HG02798 (cell line): ENCODE results near the gene TCIRG1.
"Not testable (repeated sequence)": the region's sequence is repeated elsewhere in the genome, so short reads cannot be mapped to it uniquely, and the experiment has no call there.

Experiments
- ATAC-seq: cut with Tn5 transposase; IDR thresholded peaks from one replicate; pipeline ENCODE4 v1.9.1; 2021; ENCODE audit warnings: mild to moderate bottlenecking; ENCODE audit not compliant: unreplicated experiment, poor library complexity

The TCIRG1 gene

DNA sequence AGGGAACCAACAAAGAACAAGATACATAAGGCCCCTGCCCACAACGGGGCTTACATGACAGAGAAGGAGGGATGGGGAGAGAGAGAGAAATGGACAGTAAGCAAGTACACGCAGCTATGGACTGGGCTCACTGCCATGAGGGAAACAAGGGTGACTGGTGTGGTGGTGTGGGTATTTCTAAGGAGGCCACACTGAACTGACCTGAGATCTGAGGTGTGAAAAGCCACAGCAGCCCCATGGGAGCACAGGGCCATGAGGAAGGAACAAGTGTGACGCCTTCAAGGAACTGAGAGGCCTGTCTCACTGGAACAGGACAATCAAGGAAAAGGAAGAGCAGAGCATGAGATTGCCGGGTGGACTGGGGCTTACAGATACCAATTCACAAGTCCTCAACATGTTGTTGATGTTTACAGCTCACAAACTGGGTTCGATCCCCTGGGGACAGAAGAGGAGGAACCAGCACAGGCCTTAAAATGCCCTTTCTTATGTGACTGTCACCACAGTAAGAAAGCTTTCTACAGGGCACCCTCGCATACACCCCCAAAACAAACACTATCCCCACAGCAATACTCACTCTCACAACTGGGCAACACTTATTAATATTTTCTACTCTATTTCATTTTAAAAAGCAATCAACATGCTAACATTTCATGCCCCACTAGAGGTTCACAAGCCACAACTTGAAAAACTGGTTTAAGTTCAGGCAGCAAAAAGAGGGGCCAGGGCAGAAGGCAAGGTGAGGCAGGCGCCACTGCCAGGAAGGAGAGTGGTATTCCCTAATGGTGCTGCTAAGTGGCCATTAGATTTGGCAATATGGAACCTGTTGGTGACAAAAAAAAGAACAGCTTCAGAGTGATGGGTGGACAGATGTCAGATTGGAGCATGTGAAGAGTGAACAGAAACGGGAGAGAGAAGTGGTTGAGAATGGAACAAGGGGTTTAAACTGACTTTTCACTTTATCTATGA is 39.1 kb downstream of the TCIRG1 start:
- ATAC-seq, result peak; percentile 63

DNA sequence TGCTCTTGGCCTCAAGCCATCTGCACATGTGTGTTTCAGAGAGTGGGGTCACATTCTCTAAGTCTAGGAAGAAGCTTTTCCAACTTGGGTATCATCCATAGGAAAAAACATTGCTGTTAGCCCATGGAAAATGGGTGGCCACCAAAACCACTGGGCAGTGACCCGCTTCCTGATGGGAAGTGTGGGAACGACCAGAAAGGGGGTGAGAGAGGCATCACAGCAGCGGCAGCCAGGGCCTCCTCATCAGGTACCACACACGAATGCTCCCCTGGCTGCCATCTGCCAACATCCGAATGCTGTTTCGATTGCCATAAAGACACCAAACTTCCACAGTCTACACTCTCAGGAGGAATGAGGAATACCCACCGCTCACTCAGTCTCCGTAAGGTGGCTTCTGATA is 42.0 kb downstream of the TCIRG1 start:
- no peak for ATAC-seq

DNA sequence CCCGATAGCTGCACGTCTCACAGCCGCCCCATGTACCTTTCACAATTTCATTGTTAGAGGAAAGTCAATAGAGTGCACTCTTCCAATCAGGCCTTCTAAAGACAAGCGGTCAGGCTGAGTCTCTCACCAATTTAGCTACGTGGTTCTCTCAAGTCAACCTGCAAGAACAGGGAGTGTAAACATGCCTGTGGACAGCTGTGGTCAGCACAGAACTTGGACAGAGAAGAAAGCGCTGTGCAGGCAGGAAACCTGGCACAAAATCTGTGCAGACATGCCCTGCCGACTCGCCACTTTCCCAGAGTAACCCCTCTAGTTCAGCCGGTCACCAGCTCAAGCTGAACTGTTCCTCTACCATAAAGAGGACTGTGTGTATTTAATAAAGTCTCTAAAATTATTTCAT is 42.9 kb downstream of the TCIRG1 start:
- ATAC-seq, result no peak

DNA sequence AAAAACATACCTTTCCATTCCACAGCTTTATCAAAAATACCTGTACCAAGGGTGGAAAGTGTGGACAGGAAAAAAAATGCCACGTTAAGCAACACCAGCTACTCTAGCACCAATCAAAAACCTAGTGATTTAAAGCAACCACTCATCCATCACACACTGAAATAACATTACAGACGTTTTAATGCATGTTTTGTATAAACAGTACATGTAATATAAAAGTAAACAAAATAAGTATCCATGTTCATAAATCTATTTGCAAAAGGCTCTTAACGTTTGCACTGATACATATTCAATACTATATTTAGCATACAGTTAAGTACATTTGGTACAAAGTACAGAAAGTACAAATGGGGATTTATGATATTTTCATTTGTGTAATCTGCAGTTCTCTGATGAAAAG is 43.7 kb downstream of the TCIRG1 start:
- ATAC-seq, result no peak

DNA sequence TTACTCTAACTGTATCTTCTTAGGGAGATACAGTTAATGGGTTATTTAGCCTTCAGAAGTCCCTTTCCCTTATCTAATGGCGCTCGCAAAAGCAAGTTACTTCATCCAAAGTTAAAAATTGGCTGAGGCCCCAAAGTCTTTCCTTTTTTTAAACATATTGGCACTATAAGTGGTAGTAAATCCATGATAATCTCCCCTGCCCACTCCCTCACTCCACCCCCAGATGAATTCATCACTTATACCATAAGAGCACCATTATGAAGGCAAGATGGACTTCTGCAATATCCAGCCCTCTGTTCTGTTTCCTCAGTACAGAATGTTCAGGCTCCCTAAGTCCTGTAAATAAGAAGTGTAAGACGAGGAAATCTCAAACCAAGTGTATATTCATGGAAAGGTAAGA is 44.7 kb downstream of the TCIRG1 start:
- no peak for ATAC-seq

DNA sequence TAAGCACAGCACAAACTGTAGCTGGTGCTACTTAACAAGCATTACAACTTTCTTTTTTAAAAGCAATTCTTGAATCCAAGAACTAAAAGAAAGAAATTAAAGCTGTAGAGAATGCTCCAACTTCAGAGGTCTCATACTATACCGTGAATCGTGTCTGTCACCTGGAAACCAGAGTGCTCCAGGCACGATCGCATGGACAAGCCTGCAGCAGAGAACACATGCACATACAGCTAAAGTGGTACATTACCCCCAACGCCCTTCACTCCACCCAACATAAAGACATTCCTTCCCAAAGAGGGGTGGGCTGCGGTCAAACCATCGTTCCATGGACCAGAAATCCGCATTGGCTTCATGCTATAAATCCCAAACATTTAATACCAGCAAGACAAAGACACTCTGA is 50.9 kb downstream of the TCIRG1 start:
- no peak for ATAC-seq

DNA sequence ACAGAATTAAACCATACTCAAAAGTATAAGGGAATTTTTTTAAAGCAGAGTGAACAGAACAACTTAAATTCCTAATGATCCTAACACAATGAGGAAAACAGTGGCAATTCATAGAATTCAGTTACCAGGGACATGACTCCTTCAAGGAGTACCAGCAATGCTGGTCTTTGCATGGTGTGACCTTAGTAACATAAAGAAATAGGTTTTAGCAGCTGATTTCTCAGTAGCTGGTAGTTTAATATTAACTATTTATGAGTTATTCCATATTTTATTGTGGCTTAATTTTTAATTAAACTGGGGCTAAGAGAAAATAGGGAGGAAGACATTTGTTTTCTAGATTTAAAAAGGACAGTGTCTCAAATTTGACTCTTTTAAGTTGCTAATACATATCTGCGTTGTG is 51.5 kb downstream of the TCIRG1 start:
- no peak for ATAC-seq

DNA sequence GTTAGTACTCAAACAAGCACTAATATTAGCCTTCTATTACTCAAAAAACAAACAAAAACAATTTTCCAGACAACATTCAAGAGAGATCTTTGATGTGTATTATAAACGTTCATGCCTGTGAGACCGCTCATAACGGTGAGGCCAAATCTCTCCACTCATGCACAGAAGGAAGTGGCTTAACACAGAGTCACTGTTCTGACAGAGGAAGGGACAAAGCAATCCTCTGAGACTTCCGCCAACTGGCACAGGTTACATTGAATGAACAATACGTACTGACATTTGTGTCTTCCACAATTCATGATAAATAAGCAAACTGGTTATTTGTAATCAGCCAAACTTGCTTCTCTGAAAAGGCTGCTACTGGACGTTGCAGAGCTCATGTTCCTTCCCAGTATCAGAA is 51.9 kb downstream of the TCIRG1 start:
- ATAC-seq, result no peak

DNA sequence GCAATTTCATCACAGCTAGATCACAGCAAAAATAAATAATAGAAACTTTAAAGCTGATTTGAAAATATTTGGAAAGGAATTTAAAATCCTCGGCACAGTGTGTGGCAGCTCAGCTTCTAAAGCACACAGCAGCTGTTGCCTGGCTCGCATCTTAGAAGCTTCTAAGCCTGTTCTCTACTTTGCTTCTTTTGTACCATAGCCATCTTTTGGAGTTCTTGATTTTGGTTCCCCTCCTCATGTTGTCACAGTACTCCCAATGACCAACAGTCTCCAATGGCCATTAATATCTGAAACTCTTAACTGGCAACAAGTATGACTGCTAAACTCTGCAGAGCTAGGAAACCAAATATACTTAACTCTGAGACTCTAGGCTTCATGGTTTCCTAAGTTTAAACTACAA is 53.6 kb downstream of the TCIRG1 start:
- no peak for ATAC-seq

DNA sequence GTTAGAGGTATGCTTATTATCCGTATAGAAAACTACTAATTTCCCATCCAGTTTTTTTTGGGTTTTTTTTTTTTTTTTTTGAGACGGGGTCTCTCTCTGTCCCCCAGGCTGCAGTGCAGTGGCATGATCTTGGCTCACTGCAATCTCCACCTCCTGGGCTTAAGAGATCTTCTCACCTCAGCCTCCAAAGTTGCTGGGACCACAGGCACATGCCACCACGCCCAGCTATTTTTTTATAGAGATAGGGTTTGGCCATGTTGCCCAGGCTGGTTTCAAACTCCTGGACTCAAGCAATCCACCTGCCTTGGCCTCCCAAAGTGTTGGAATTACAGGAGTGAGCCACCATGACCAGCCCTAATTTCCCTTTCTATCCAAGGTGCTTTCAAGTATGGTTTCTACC is 54.1 kb downstream of the TCIRG1 start:
- not testable (repeated sequence) for ATAC-seq

DNA sequence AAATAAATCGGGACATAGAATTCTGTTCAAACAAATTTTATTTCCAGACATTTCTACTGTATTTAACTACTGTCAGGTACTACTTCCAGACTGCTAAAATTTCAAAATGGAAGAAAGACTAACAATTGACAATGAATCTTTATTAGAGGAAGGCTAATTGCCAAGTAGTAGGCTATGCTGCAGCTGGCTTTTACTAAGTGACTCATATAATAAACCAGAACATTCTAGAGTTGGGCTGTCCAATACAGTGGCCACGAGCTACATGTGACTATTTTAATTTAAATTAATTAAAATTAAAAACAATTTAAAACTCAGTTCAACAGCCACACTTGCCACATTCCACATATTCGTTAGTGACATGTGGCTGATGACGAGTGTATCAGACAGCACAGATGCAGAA is 54.7 kb downstream of the TCIRG1 start:
- ATAC-seq, result no peak

DNA sequence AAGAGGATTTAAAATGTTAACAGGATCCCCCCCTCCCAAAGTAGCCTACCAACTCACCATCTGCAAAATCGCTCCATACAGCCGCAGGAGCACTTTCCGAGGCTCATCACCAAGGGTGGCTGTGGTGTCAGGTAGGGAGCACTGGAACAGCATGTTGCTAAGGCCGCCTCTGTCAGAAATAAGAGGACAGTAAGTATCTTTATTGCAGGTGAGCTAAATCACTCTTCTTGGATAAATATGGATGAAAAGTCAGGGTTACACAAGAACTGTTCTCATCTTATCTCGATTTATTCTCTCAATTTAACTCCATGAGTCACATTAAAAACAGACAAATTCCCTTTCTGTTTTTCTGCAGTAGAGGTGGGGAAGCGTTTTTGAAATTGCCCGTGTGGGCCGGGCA is 58.1 kb downstream of the TCIRG1 start:
- no peak for ATAC-seq

DNA sequence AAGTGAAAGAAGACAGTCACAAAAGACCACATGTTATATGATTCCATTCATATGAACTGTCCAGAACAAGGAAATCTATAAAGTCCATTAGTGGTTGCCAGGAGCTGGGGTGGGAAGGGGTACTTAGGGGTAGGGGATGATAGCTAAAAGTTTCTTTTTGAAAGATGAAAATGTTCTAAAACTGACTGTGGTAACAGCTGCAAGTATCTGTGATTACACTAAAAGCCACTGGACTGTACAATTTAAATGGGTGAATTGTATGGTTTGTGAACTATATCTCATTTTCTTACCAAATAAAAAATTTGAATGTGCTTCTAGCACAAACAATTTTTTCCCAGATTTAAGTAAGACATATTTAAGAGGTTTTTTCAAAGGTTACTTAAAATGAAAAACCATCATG is 60.2 kb downstream of the TCIRG1 start:
- ATAC-seq, result no peak

DNA sequence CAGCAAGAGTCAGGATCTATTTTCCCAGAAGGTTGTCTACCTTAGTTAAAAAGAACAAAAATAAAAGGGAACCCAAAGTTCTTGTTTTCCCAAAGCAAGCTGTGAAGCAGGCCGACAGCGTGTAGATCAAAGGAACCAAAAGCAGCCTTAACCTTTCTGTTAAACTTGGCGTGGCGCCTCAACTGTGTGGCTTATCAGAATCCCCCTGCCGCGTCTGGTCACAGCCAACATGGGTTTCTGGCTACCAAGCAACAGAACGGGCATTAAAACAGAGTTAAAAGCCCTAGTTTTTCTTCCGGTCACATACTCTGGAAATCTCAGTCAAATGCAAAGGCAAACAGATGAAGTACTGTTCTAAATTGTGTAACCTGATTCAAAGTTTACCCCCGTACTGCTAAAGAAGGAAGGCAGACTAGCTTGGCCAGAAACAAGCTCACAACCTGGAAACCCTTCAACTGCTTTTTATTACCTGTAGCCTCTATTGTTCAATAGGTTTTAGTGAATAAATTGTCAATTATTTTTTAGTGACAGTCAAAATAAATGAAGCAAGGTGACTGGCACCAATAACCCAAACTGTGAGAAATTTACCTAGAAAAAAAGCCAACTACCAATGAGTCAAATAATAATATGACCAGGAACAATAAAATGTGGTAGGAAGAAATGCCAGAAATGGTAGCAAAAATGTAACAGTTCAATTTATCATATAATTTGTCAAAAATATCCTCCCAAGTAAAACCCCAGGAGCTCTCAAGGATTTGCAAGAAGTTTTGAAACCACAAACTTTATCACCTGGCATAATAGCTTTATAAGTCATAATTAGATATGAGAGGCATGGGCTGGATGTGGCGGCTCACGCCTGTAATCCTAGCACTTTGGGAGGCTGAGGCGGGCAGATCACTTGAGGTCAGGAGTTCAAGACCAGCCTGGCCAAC is 60.9 kb downstream of the TCIRG1 start:
- no peak for ATAC-seq
